ENCODE measurements around the gene PODN.

- TF ChIP-seq EP300 (IDR thresholded peaks at IDR 0.05): no peak
- TF ChIP-seq, protein P1, sequence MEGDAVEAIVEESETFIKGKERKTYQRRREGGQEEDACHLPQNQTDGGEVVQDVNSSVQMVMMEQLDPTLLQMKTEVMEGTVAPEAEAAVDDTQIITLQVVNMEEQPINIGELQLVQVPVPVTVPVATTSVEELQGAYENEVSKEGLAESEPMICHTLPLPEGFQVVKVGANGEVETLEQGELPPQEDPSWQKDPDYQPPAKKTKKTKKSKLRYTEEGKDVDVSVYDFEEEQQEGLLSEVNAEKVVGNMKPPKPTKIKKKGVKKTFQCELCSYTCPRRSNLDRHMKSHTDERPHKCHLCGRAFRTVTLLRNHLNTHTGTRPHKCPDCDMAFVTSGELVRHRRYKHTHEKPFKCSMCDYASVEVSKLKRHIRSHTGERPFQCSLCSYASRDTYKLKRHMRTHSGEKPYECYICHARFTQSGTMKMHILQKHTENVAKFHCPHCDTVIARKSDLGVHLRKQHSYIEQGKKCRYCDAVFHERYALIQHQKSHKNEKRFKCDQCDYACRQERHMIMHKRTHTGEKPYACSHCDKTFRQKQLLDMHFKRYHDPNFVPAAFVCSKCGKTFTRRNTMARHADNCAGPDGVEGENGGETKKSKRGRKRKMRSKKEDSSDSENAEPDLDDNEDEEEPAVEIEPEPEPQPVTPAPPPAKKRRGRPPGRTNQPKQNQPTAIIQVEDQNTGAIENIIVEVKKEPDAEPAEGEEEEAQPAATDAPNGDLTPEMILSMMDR (IDR thresholded peaks at IDR 0.05): no peak
Measured at GRCh38 chr1:53111693-53112092, 49.7 kb downstream of the PODN start.

Data from ovary (tissue), 3 donors.